Fibroblast of the aortic adventitia (primary cell): Measurements from ENCODE around the gene TTC39B. TPM values are rescaled to one million over a fixed set of nuclear protein-coding genes. Genes with fewer than 3 reads are reported as not detected.

ENCODE experiments used
- DNase-seq: peaks from one replicate; pipeline ENCODE4 v3.0.0-alpha.2; 2010; ENCODE audit warnings: low read depth
- H3K4me3 ChIP-seq: 2 replicates; pipeline ENCODE4 v1.5.1; 2011; ENCODE audit warnings: low read depth, mild to moderate bottlenecking, control low read depth, low read length, moderate library complexity
- total RNA-seq: library from RNA; depleted of rRNA; stranded (reverse); fragments of >200 nt; gene quantifications from 2 replicates; pipeline ENCODE4 v1.2.3, GENCODE V29; 2012; ENCODE audit warnings: low replicate concordance
- TF ChIP-seq, protein P1 (sequence below): IDR thresholded peaks from 2 replicates; pipeline ENCODE4 v1.5.1; 2011; ENCODE audit warnings: mild to moderate bottlenecking, low read length, control low read depth, inconsistent platforms; ENCODE audit not compliant: insufficient read depth

TTC39B gene
- total RNA-seq, 1 donor, result 22.1 TPM

DNA sequence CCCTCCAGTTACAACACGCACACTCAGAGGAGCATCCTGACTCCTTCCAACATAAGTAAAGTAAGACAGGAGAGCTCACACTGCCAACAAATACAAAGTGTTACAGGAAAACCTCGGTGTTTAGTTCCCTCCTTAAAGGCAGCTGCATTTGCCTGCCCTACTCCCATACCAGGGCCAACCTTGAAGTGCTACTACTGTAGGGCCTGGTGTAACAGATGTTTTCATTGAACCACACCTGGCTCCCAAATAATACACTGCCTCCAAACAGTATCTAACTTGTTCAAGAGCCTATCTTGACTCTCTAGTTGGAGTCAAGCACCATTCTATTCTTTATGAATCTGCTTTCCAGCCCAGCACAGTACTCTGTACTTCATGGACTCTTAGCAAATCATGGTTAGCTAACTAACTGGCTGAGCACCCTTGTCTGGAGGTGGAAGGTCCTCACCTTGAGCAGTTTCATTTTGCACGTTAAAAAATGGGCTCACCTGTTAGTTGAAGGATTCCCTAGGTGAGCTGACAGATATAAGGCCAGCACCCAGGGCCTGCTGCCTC is 34.6 kb downstream of the TTC39B start:
- H3K4me3 ChIP-seq, result no peak overlapping the region
- TF ChIP-seq, protein P1, sequence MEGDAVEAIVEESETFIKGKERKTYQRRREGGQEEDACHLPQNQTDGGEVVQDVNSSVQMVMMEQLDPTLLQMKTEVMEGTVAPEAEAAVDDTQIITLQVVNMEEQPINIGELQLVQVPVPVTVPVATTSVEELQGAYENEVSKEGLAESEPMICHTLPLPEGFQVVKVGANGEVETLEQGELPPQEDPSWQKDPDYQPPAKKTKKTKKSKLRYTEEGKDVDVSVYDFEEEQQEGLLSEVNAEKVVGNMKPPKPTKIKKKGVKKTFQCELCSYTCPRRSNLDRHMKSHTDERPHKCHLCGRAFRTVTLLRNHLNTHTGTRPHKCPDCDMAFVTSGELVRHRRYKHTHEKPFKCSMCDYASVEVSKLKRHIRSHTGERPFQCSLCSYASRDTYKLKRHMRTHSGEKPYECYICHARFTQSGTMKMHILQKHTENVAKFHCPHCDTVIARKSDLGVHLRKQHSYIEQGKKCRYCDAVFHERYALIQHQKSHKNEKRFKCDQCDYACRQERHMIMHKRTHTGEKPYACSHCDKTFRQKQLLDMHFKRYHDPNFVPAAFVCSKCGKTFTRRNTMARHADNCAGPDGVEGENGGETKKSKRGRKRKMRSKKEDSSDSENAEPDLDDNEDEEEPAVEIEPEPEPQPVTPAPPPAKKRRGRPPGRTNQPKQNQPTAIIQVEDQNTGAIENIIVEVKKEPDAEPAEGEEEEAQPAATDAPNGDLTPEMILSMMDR, result no peak
- DNase-seq, result no peak

DNA sequence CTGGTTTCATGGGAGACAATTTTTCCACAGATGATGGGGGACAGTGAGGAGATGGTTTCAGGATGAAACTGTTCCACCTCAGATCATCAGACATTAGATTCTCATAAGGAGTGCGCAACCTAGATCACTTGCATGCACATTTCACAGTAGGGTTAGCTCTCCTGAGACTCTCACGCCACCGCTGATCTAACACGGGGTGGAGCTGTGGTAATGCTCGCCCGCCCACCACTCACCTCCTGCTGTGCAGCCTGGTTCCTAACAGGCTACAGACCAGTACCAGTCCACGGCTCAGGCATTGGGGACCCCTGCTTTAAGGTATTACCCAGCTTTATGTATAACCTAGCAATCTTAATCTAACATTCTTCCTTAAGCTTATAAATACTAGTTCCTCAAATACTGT is 35.6 kb downstream of the TTC39B start:
- no peak overlapping the region for H3K4me3 ChIP-seq
- TF ChIP-seq, protein P1, result no peak
- no peak for DNase-seq

DNA sequence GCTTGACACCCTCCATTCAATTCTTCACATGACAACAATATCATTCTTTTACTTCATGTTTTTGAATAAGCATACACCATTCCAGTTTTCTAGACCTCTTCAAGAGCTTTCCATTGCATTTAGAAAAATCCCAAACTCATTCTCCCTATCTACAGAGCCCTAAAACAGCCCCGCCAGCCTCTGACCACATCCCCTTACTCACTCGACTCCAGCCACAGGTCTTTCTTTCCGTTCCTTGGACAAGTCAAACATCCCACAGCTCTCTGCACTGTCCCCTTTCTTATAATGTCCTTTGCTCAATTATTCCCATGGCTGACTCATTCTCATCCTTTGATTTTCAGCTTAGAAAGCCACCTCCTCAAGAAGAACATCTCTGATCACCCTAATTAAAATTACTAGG is 38.2 kb downstream of the TTC39B start:
- H3K4me3 ChIP-seq, result no peak overlapping the region
- no peak for DNase-seq
- TF ChIP-seq, protein P1, result no peak

DNA sequence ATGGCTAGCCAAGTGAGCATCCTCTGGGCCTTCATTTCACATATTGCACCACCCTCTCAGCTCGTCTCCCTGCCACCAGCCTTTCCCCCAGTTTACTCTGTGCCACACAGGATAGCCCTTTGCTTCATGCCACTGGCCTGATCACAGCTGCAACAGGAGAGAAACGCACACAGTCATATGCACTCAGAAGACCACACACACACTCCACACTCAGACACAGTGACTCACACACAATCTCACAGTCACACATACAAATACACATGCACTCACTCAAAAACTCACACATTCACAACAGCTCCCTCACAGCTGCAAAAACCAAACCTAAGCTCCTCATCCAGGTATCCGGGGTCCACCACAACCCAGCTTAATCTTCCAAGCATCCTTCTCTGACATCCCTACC is 38.7 kb downstream of the TTC39B start:
- DNase-seq, result no peak
- H3K4me3 ChIP-seq, result no peak overlapping the region
- TF ChIP-seq, protein P1, result no peak

DNA sequence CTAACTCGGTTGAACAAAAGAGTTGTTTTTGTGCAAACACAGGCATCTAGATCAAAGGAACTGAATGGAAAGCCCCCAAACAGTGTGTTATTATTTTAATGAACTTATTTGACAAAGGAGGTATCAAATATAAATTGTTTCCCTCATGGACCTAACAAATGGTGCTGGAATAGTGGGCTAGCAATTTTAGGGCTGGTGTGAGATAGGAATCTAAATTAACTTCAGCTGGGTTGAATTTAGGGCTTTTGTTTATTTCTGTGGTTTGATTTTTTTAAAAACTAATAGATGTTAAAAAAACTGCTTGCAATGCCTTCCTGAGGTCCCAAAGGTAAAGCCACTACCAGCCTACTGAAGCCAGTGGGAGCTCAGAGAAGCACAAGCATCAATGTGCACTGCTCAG is 42.1 kb downstream of the TTC39B start:
- TF ChIP-seq, protein P1, result no peak
- no peak overlapping the region for H3K4me3 ChIP-seq
- DNase-seq, result no peak

DNA sequence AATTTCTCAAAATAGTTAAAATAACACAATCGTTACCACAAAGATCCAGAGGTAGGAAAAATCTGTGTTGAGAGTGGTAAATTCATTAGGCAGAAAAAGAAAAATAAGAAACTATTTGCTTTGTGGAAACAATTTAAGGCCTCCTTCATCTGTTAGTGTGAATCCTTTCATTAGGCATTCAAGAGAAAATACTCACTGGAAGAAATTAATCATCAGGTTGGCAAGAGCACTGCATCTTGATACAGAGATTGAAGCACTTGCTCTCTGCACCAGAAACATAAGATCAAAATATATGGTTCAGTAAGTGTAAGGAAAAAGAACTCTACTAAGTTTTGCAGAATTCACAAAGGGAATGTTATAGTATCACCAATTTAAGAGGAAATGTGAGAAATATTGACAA is 44.4 kb downstream of the TTC39B start:
- H3K4me3 ChIP-seq, result no peak overlapping the region
- no peak for DNase-seq
- TF ChIP-seq, protein P1, result no peak

DNA sequence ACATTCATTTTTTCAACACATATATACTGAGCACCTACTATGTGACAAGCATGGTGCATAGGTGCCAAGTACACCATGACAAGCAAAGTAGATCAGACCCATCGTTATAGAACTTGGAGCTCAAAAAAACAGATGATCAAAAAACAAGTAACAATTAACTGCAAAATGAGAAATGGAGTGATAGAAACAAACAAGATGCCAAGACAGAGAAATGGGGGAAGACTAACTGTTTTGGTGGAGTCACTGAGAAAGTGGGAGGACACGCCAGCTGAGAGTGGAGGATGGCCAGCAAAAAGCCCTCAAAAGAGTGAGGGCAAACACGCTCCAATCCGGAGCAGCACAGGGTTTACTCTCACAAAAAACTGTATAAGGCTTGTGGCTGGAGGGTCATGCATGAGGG is 50.6 kb downstream of the TTC39B start:
- DNase-seq, result no peak
- TF ChIP-seq, protein P1, result no peak
- H3K4me3 ChIP-seq, result no peak overlapping the region
